ENCODE data around the gene ADAMTS15.

- no peak for TF ChIP-seq CTCF (IDR thresholded peaks at IDR 0.05)
- no peak for TF ChIP-seq POLR2AphosphoS5 (IDR thresholded peaks at IDR 0.05)
- TF ChIP-seq EP300 (IDR thresholded peaks at IDR 0.05) = no peak
- no peak for TF ChIP-seq POLR2A (IDR thresholded peaks at IDR 0.05; ENCODE audit: low read depth)
Observed at GRCh38 chr11:130511765-130512164, 63.3 kb downstream of the ADAMTS15 start.
